ENCODE results near the gene PNPLA2. TPM values are rescaled to one million over a fixed set of nuclear protein-coding genes. Genes with fewer than 3 reads are reported as not detected.

PNPLA2 gene
- polyA plus RNA-seq, 3 donors = 26.8 to 321 (median 35.0) TPM

DNA sequence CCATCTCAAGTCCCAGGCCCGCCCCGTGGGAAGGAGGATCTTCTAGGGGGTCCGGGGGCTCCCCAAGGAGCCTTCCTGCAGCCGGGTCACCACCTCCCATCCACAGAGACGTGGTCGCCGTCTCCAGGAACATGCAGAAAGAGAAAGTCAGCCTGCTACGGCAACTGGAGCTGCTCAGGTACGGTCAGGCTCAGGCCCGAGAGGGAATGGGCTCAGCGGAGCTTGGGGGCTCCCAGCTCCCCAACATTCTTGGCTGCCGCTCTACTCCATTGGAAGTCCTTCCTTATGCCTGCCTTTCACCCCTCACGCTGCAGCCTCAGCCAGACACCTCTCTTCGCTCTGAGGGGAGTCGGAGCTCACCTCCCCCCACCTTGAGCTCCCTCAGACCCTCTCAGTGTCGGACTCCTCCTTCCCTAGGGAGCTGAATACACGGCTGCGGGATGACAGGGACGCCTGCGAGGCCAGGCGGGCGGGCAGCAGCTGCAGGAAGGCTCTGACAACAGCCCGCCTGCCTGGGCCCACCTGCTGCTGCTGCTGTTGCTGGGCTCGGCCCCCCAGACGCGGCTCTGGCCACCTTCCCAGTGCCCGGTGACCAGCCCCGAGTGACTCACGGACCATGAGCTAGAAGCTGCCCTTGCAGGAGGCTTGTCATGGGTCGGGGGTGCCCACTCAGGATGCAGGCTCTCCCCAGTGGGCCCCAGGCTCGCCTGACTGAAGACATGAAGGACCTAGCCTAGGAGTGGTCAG lies 12.6 kb downstream of the PNPLA2 start:
- peak overlapping the region in 1 of 3 experiments; percentile 77 for H3K4me3 ChIP-seq (replicated peaks in 1 of 3; ENCODE audit: low read depth in 2 of 3, low read length in 3 of 3)
- H3K9me3 ChIP-seq (replicated peaks in 1 of 2; ENCODE audit: control insufficient read depth in 1 of 2, insufficient read depth in 1 of 2, low read length in 2 of 2) = no peaks in the 10 kb centered on the region
- H3K27ac Mint-ChIP-seq = no peak overlapping the region
- WGBS (ENCODE audit: insufficient coverage) = 70% methylated on average over 28 of the region's 31 CpGs
- peaks cover 21% of the 10 kb centered on the region for H3K79me2 ChIP-seq (ENCODE audit: insufficient read depth, low read length)
- peaks cover 45 to 82% (median 50%) of the 10 kb centered on the region in 3 donors for H3K27me3 Mint-ChIP-seq (ENCODE audit: low read depth in 3 of 3)
- no peak overlapping the region for H2AFZ ChIP-seq (ENCODE audit: insufficient read depth, low read depth, low read length, poor library complexity, severe bottlenecking)
- H3K4me2 ChIP-seq (replicated peaks; ENCODE audit: extremely low read depth, low read length, poor library complexity, severe bottlenecking) = peak overlapping the region; percentile 91
- H3K9ac ChIP-seq (ENCODE audit: insufficient read depth, low read length, poor library complexity, severe bottlenecking) = no peak overlapping the region
- TF ChIP-seq, protein P1, sequence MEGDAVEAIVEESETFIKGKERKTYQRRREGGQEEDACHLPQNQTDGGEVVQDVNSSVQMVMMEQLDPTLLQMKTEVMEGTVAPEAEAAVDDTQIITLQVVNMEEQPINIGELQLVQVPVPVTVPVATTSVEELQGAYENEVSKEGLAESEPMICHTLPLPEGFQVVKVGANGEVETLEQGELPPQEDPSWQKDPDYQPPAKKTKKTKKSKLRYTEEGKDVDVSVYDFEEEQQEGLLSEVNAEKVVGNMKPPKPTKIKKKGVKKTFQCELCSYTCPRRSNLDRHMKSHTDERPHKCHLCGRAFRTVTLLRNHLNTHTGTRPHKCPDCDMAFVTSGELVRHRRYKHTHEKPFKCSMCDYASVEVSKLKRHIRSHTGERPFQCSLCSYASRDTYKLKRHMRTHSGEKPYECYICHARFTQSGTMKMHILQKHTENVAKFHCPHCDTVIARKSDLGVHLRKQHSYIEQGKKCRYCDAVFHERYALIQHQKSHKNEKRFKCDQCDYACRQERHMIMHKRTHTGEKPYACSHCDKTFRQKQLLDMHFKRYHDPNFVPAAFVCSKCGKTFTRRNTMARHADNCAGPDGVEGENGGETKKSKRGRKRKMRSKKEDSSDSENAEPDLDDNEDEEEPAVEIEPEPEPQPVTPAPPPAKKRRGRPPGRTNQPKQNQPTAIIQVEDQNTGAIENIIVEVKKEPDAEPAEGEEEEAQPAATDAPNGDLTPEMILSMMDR (IDR thresholded peaks at IDR 0.05) = no peak
- H3K9me3 Mint-ChIP-seq = peaks cover 0 to 21% (median 1%) of the 10 kb centered on the region in 7 donors
- H3K4me1 Mint-ChIP-seq = peaks cover 71% of the 10 kb centered on the region
- peaks cover 52% of the 10 kb centered on the region for H4K20me1 ChIP-seq (ENCODE audit: insufficient read depth, low read length)
- H3K36me3 Mint-ChIP-seq = peaks cover 6 to 13% of the 10 kb centered on the region in 2 donors
- peaks cover 2 to 3% of the 10 kb centered on the region in 2 donors for H3K36me3 ChIP-seq (replicated peaks in 1 of 2; ENCODE audit: control insufficient read depth in 1 of 2, insufficient read depth in 2 of 2, low read length in 2 of 2)
- no peak overlapping the region for H3K27ac ChIP-seq (ENCODE audit: low read depth in 1 of 2, low read length in 2 of 2)
- intact Hi-C loops (cut with micrococcal nuclease) = no loop called here
- peaks cover 81 to 87% of the 10 kb centered on the region in 2 donors for H3K4me1 ChIP-seq (ENCODE audit: control insufficient read depth in 1 of 2, insufficient read depth in 2 of 2, low read length in 2 of 2)
- DNase-seq = no peak
- peaks cover 10 to 65% of the 10 kb centered on the region in 2 donors for H3K27me3 ChIP-seq (ENCODE audit: control insufficient read depth in 2 of 2, insufficient read depth in 2 of 2, low read length in 2 of 2)
- H3K4me3 Mint-ChIP-seq = peak overlapping the region; percentile 43 to 77

DNA sequence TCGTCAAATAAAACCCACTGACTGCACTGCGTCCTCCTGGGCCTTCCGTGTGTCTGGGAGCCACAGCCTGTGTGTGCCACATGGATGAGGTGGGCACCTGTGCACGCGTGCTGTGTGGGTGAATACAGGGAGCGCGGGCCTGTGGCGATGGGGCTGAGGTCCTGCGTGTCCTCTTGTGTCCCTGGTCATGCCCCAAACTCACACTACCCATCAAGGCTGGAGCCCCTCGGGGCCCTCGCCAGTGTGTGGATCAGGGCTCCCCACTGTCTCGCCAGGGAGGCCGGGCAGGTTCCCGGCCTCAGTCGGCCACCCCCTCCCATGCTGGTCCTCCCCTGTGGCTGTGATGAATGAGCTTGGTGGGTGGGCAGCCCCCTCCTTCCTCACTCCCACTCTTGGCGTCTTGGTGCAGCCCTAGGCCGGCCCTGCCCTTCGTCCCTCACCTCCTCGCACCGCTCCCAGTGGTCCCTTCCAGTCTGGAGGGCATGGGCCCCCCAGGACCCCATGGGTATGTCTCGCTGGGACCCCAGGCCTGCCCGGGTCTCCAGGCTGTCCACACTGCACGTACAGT lies 13.3 kb downstream of the PNPLA2 start:
- no peaks in the 10 kb centered on the region for H3K9me3 ChIP-seq (replicated peaks in 1 of 2; ENCODE audit: control insufficient read depth in 1 of 2, insufficient read depth in 1 of 2, low read length in 2 of 2)
- H3K36me3 Mint-ChIP-seq = peaks cover 14 to 18% of the 10 kb centered on the region in 2 donors
- WGBS (ENCODE audit: insufficient coverage) = 95% methylated on average over 14 of the region's 23 CpGs
- intact Hi-C loops (cut with micrococcal nuclease) = no loop called here
- H3K36me3 ChIP-seq (replicated peaks in 1 of 2; ENCODE audit: control insufficient read depth in 1 of 2, insufficient read depth in 2 of 2, low read length in 2 of 2) = peaks cover 8 to 10% of the 10 kb centered on the region in 2 donors
- peaks cover 67% of the 10 kb centered on the region for H3K4me1 Mint-ChIP-seq
- H3K27me3 ChIP-seq (ENCODE audit: control insufficient read depth in 2 of 2, insufficient read depth in 2 of 2, low read length in 2 of 2) = peaks cover 10 to 61% of the 10 kb centered on the region in 2 donors
- peaks cover 60% of the 10 kb centered on the region for H4K20me1 ChIP-seq (ENCODE audit: insufficient read depth, low read length)
- TF ChIP-seq, protein P1 (IDR thresholded peaks at IDR 0.05) = no peak
- peak overlapping the region in 2 of 3 experiments; percentile 41 to 74 for H3K4me3 ChIP-seq (replicated peaks in 1 of 3; ENCODE audit: low read depth in 2 of 3, low read length in 3 of 3)
- no peak for DNase-seq
- H3K4me3 Mint-ChIP-seq = peak overlapping the region; percentile 64 to 77
- peak overlapping the region; percentile 91 for H3K4me2 ChIP-seq (replicated peaks; ENCODE audit: extremely low read depth, low read length, poor library complexity, severe bottlenecking)
- H3K4me1 ChIP-seq (ENCODE audit: control insufficient read depth in 1 of 2, insufficient read depth in 2 of 2, low read length in 2 of 2) = peaks cover 74 to 79% of the 10 kb centered on the region in 2 donors
- H3K27me3 Mint-ChIP-seq (ENCODE audit: low read depth in 3 of 3) = peaks cover 41 to 77% (median 48%) of the 10 kb centered on the region in 3 donors
- H3K9me3 Mint-ChIP-seq = peaks cover 0 to 21% (median 3%) of the 10 kb centered on the region in 7 donors
- H2AFZ ChIP-seq (ENCODE audit: insufficient read depth, low read depth, low read length, poor library complexity, severe bottlenecking) = peak overlapping the region; percentile 41
- H3K27ac Mint-ChIP-seq = peak overlapping the region in 3 of 7 donors; percentile 6 to 59 (median 41)
- H3K27ac ChIP-seq (ENCODE audit: low read depth in 1 of 2, low read length in 2 of 2) = no peak overlapping the region
- peak overlapping the region; percentile 46 for H3K9ac ChIP-seq (ENCODE audit: insufficient read depth, low read length, poor library complexity, severe bottlenecking)
- H3K79me2 ChIP-seq (ENCODE audit: insufficient read depth, low read length) = peaks cover 21% of the 10 kb centered on the region
